H1 (cell line): ENCODE data around the gene RIT2. TPM values are rescaled to one million over a fixed set of nuclear protein-coding genes. Genes with fewer than 3 reads are reported as not detected.

ENCODE experiments used
- CTCF ChIA-PET: fragments of 300-600 bp; sonication (Branson Sonifier 250); formaldehyde crosslinking; loops from one replicate; lab custom pipeline; 2021; ENCODE audit not compliant: partially characterized antibody; lab: Charles Lee
- POLR2A ChIA-PET: fragments of 300-600 bp; sonication (Branson Sonifier 250); formaldehyde crosslinking; loops from one replicate; lab custom pipeline; 2021; ENCODE audit warnings: inconsistent platforms; ENCODE audit not compliant: partially characterized antibody; lab: Charles Lee
- DNase-seq, 2 experiments: peaks; one replicate each; pipeline versions ENCODE4 v3.0.0 to v3.0.0-alpha.2; 2010 to 2022; ENCODE audit warnings: low spot score in 2 of 2, low read depth in 1 of 2, mixed read lengths in 1 of 2
- FAIRE-seq: peaks from 2 replicates; lab custom pipeline; 2011; peaks lifted over from hg19 to GRCh38; lab: Jason Lieb, UNC
- H2AFZ ChIP-seq: 2 replicates; pipeline ENCODE4 v1.8.1; 2012; ENCODE audit warnings: low read length, inconsistent platforms
- H2AK5ac ChIP-seq: 2 replicates; pipeline ENCODE4 v1.6.1; 2013; ENCODE audit warnings: low read depth, low read length
- H2BK120ac ChIP-seq: replicated peaks from 2 replicates; pipeline ENCODE3; 2013; ENCODE audit warnings: low read depth, low read length, inconsistent platforms
- H2BK12ac ChIP-seq: 2 replicates; pipeline ENCODE4 v1.6.1; 2013; ENCODE audit warnings: low read depth, low read length
- H2BK15ac ChIP-seq: 2 replicates; pipeline ENCODE4 v1.6.1; 2013; ENCODE audit warnings: low read length
- H2BK20ac ChIP-seq: 2 replicates; pipeline ENCODE4 v1.6.1; 2013; ENCODE audit warnings: low read length
- H2BK5ac ChIP-seq: 2 replicates; pipeline ENCODE4 v1.6.1; 2013; ENCODE audit warnings: low read depth, low read length
- H3K14ac ChIP-seq: 2 replicates; pipeline ENCODE4 v1.6.1; 2013; ENCODE audit warnings: inconsistent platforms; ENCODE audit not compliant: insufficient read length
- H3K18ac ChIP-seq: 2 replicates; pipeline ENCODE4 v1.6.1; 2013; ENCODE audit warnings: low read length; ENCODE audit errors: extremely low read depth
- H3K23ac ChIP-seq: 2 replicates; pipeline ENCODE4 v1.6.1; 2013; ENCODE audit warnings: inconsistent platforms; ENCODE audit not compliant: insufficient read length
- H3K23me2 ChIP-seq: 2 replicates; pipeline ENCODE4 v1.6.1; 2013; ENCODE audit warnings: low read depth, low read length
- H3K27ac ChIP-seq: 2 replicates; pipeline ENCODE4 v1.6.1; 2011; ENCODE audit warnings: low read depth, low read length, inconsistent platforms
- H3K27me3 ChIP-seq, 4 experiments: replicated peaks in 1 of 4; 1 replicate in 1 of 4; 2 replicates in 3 of 4; pipeline versions ENCODE4 v1.6.1 to v1.8.1; 2011 to 2013; ENCODE audit warnings: low read length in 3 of 4, mild to moderate bottlenecking in 3 of 4, inconsistent platforms in 2 of 4, mixed read lengths in 2 of 4, moderate library complexity in 1 of 4; ENCODE audit not compliant: control insufficient read depth in 3 of 4, insufficient read depth in 3 of 4; ENCODE audit errors: extremely low read depth in 1 of 4
- H3K36me3 ChIP-seq, 4 experiments: 2 replicates each; pipeline versions ENCODE4 v1.6.1 to v1.8.1; 2011 to 2013; ENCODE audit warnings: mild to moderate bottlenecking in 4 of 4, low read length in 3 of 4, moderate library complexity in 2 of 4, control low read depth in 1 of 4, inconsistent platforms in 1 of 4; ENCODE audit not compliant: insufficient read depth in 4 of 4, control insufficient read depth in 2 of 4
- H3K4ac ChIP-seq: replicated peaks from 2 replicates; pipeline ENCODE3; 2013; ENCODE audit warnings: low read length, low read depth, mixed read lengths, inconsistent platforms; ENCODE audit not compliant: insufficient read length
- H3K4me1 ChIP-seq, 4 experiments: replicated peaks in 1 of 4; 1 replicate in 1 of 4; 2 replicates in 3 of 4; pipeline versions ENCODE4 v1.6.1 to v1.8.1; 2011 to 2013; ENCODE audit warnings: low read length in 3 of 4, inconsistent platforms in 2 of 4, mixed read lengths in 1 of 4; ENCODE audit not compliant: insufficient read depth in 4 of 4, control insufficient read depth in 3 of 4
- H3K4me2 ChIP-seq, 2 experiments: 2 replicates each; pipeline versions ENCODE4 v1.6.1 to v1.8.1; 2011 to 2013; ENCODE audit warnings: low read depth in 2 of 2, low read length in 2 of 2, control low read depth in 1 of 2, inconsistent platforms in 1 of 2, mild to moderate bottlenecking in 1 of 2; ENCODE audit not compliant: insufficient read depth in 1 of 2
- H3K4me3 ChIP-seq, 4 experiments: fragments of 200-600, 300-600 bp in 1 of 4; sonication (generic), shearing (Covaris generic), sonication (Bioruptor Twin) in 1 of 4; 2 replicates each; pipeline versions ENCODE4 v1.5.1 to v1.8.1; 2011 to 2016; ENCODE audit warnings: low read length in 4 of 4, low read depth in 3 of 4, control low read depth in 2 of 4, inconsistent platforms in 2 of 4, mild to moderate bottlenecking in 2 of 4, mixed read lengths in 1 of 4, moderate library complexity in 1 of 4; ENCODE audit not compliant: insufficient read depth in 2 of 4; ENCODE audit errors: extremely low read depth in 1 of 4
- H3K56ac ChIP-seq: replicated peaks from 2 replicates; pipeline ENCODE3; 2013; ENCODE audit warnings: low read depth, mild to moderate bottlenecking, mixed read lengths, low read length, inconsistent platforms; ENCODE audit not compliant: insufficient read length
- H3K79me1 ChIP-seq: 2 replicates; pipeline ENCODE4 v1.6.1; 2013; ENCODE audit warnings: low read depth, low read length, control low read depth
- H3K79me2 ChIP-seq, 2 experiments: 2 replicates each; pipeline versions ENCODE4 v1.6.1 to v1.8.1; 2012 to 2013; ENCODE audit warnings: low read length in 2 of 2, mild to moderate bottlenecking in 2 of 2, inconsistent platforms in 1 of 2; ENCODE audit not compliant: insufficient read depth in 2 of 2, control insufficient read depth in 1 of 2
- H3K9ac ChIP-seq, 4 experiments: replicated peaks in 1 of 4; 1 replicate in 1 of 4; 2 replicates in 3 of 4; pipeline versions ENCODE4 v1.6.1 to v1.8.1; 2011 to 2013; ENCODE audit warnings: low read depth in 3 of 4, low read length in 3 of 4, control low read depth in 2 of 4, mild to moderate bottlenecking in 2 of 4, moderate library complexity in 2 of 4, inconsistent platforms in 1 of 4; ENCODE audit errors: extremely low read depth in 1 of 4
- H3K9me3 ChIP-seq, 2 experiments: 2 replicates each; pipeline versions ENCODE4 v1.6.1 to v1.8.1; 2012 to 2013; ENCODE audit warnings: mild to moderate bottlenecking in 2 of 2, moderate library complexity in 2 of 2, control low read depth in 1 of 2, inconsistent platforms in 1 of 2, low read depth in 1 of 2, low read length in 1 of 2, mixed read lengths in 1 of 2; ENCODE audit not compliant: insufficient read depth in 2 of 2
- H4K20me1 ChIP-seq, 2 experiments: replicated peaks in 1 of 2; 2 replicates each; pipeline versions ENCODE3 to v1.8.1; 2011 to 2013; ENCODE audit warnings: inconsistent platforms in 2 of 2, low read length in 2 of 2, mild to moderate bottlenecking in 1 of 2; ENCODE audit not compliant: insufficient read depth in 2 of 2, control insufficient read depth in 1 of 2
- H4K5ac ChIP-seq: 2 replicates; pipeline ENCODE4 v1.6.1; 2013; ENCODE audit warnings: low read length, low read depth, mixed read lengths, inconsistent platforms; ENCODE audit not compliant: insufficient read length
- H4K8ac ChIP-seq: 2 replicates; pipeline ENCODE4 v1.8.0; 2013; ENCODE audit warnings: mild to moderate bottlenecking, moderate library complexity, low read length, inconsistent platforms; ENCODE audit not compliant: insufficient read depth; ENCODE audit errors: extremely low read depth
- H4K91ac ChIP-seq: replicated peaks from 2 replicates; pipeline ENCODE3; 2013; ENCODE audit warnings: low read length, mixed read lengths, inconsistent platforms; ENCODE audit not compliant: insufficient read length
- CHD2 ChIP-seq: IDR thresholded peaks from 2 replicates; pipeline ENCODE4 v1.6.1; 2012; ENCODE audit warnings: low read length, improper control_type of control experiment
- EGR1 ChIP-seq: IDR thresholded peaks from 2 replicates; pipeline ENCODE4 v1.6.1; 2011; ENCODE audit warnings: low read depth, low read length, borderline replicate concordance
- JUND ChIP-seq: IDR thresholded peaks from 2 replicates; pipeline ENCODE4 v1.6.1; 2011; ENCODE audit warnings: mild to moderate bottlenecking, improper control_type of control experiment, low read length
- MAFK ChIP-seq: IDR thresholded peaks from 2 replicates; pipeline ENCODE4 v1.6.1; 2012; ENCODE audit warnings: low read depth, mild to moderate bottlenecking, improper control_type of control experiment, low read length
- MAX ChIP-seq: IDR thresholded peaks from 2 replicates; pipeline ENCODE4 v1.6.1; 2012; ENCODE audit warnings: inconsistent platforms
- RFX5 ChIP-seq: IDR thresholded peaks from 2 replicates; pipeline ENCODE4 v1.6.1; 2011; ENCODE audit warnings: low read depth, low read length, improper control_type of control experiment, borderline replicate concordance
- USF2 ChIP-seq: IDR thresholded peaks from 2 replicates; pipeline ENCODE4 v1.6.1; 2011; ENCODE audit warnings: low read length, improper control_type of control experiment
- polyA plus RNA-seq, 7 experiments: library from polyadenylated mRNA; depleted of rRNA in 3 of 7; stranded (reverse) in 5 of 7; unstranded in 2 of 7; fragments of >200 nt in 5 of 7; fragments of 200-250 nt in 2 of 7; gene quantifications; 1 replicate in 5 of 7; 2 replicates in 1 of 7; 4 replicates in 1 of 7; pipeline versions ENCODE4 v1.2.1 to v1.2.3, GENCODE V29; 2011 to 2013; ENCODE audit warnings: missing spikeins in 2 of 7, mixed read lengths in 2 of 7
- total RNA-seq: library from RNA; stranded (reverse); fragmentation: NEBNext Ultra II Directional; extraction: Animal tissue kit (Norgen Biotek cat#: 25700); gene quantifications from 2 replicates; pipeline ENCODE4 v1.2.1, GENCODE V29; 2021

Gene RIT2
- total and polyA plus RNA-seq, 2 of the 8 experiments (the other 6 are each of a cell fraction or from before 2014, with no cell fraction given), result 0.67 to 3.2 TPM

DNA sequence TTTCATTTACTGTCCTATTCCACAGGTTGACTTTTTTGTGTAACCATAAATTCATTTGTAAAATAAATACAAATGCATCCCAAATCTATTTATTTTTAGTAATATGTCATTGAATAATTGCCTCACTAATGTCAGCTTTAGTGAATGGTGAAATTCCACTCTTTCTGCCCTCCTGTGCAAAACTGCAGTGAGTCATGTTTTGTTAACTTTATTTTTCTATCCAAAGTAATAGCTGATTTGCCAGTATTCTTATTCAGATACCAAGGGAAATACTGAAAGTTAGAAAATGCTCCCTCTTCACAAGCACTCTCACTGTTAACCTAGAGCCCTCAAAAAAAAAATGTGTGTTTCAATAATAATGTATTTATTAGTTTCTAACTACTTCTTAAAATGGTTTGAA, 322.8 kb downstream of the RIT2 start:
- H3K14ac ChIP-seq, result no peak overlapping the region
- no peak overlapping the region for H2BK12ac ChIP-seq
- no peaks in the 10 kb centered on the region; a peak in 1 of 8 replicates for H3K36me3 ChIP-seq
- POLR2A ChIA-PET, result no interaction called here
- H4K91ac ChIP-seq, result no peak overlapping the region
- DNase-seq, result no peak
- H4K20me1 ChIP-seq, result no peaks in the 10 kb centered on the region
- H3K27ac ChIP-seq, result no peak overlapping the region
- H2BK120ac ChIP-seq, result no peak overlapping the region
- H3K23ac ChIP-seq, result no peak overlapping the region
- no peak overlapping the region for H2AK5ac ChIP-seq
- no peak overlapping the region for H2AFZ ChIP-seq
- no peak overlapping the region for H3K4ac ChIP-seq
- no peaks in the 10 kb centered on the region for H3K4me1 ChIP-seq
- peaks cover 0 to 7% of the 10 kb centered on the region in 2 experiments; a peak in 1 of 4 replicates for H3K9me3 ChIP-seq
- TF ChIP-seq RFX5 (no peak), CHD2 (no peak), USF2 (no peak), JUND (no peak), EGR1 (no peak), MAFK (no peak), MAX (no peak)
- TF ChIP-seq, all 59 proteins: peak for 0
- no peaks in the 10 kb centered on the region for H3K23me2 ChIP-seq
- H2BK5ac ChIP-seq, result no peak overlapping the region
- FAIRE-seq, result no peak
- H3K4me2 ChIP-seq, result no peak overlapping the region
- no peak overlapping the region for H2BK20ac ChIP-seq
- no peak overlapping the region for H3K4me3 ChIP-seq
- CTCF ChIA-PET, result interaction anchor here (0.7 kb wide), 1 partner anchor 1220 kb away, joined by 3 read pairs; no protein-coding TSS in a partner anchor
- H3K18ac ChIP-seq, result no peak overlapping the region
- H3K79me1 ChIP-seq, result no peaks in the 10 kb centered on the region
- no peaks in the 10 kb centered on the region for H3K27me3 ChIP-seq
- no peaks in the 10 kb centered on the region for H3K79me2 ChIP-seq
- H3K9ac ChIP-seq, result no peak overlapping the region
- no peak overlapping the region for H4K5ac ChIP-seq
- no peak overlapping the region for H3K56ac ChIP-seq
- H2BK15ac ChIP-seq, result no peak overlapping the region
- H4K8ac ChIP-seq, result no peak overlapping the region
